Panc1 (cell line): ENCODE results near the gene DNAJC27. TPM values are rescaled to one million over a fixed set of nuclear protein-coding genes. Genes with fewer than 3 reads are reported as not detected.

Source experiments
- ATAC-seq: fragments of 200-7000 bp; cut with Tn5 transposase; 2 replicates; pipeline ENCODE4 v1.9.1; 2020; ENCODE audit warnings: mild to moderate bottlenecking, moderate library complexity
- BruUV-seq: library from RNA; stranded (reverse); fragments of 400-500 nt; replicated peaks from 2 replicates; lab custom pipeline; 2021; lab: Mats Ljungman, UMichigan
- CTCF ChIA-PET: fragments of 300-600 bp; sonication (Branson Sonifier 250); formaldehyde crosslinking; loops from one replicate; lab custom pipeline; 2022; ENCODE audit warnings: antibody characterized with exemption; lab: Charles Lee
- POLR2A ChIA-PET: fragments of 300-600 bp; sonication (Branson Sonifier 250); formaldehyde crosslinking; loops from one replicate; lab custom pipeline; 2022; ENCODE audit warnings: antibody characterized with exemption; lab: Charles Lee
- DNase-seq: peaks from one replicate; pipeline ENCODE4 v3.0.0-alpha.2; 2010; ENCODE audit warnings: low read depth, low spot score
- H3K27ac ChIP-seq: 2 replicates; pipeline ENCODE4 v1.5.1; 2011; ENCODE audit warnings: mild to moderate bottlenecking, low read length, inconsistent platforms
- H3K27me3 ChIP-seq: fragments of 200-500 bp; sonication (Bioruptor generic); 2 replicates; pipeline ENCODE4 v1.6.0; 2014; ENCODE audit warnings: low read length, inconsistent platforms; ENCODE audit not compliant: control insufficient read depth, insufficient read depth
- H3K36me3 ChIP-seq: fragments of 200-500 bp; sonication (Bioruptor generic); 2 replicates; pipeline ENCODE4 v1.5.1; 2014; ENCODE audit warnings: inconsistent platforms, mild to moderate bottlenecking, low read length, moderate library complexity; ENCODE audit not compliant: control insufficient read depth, insufficient read depth
- H3K4me1 ChIP-seq: 2 replicates; pipeline ENCODE4 v1.5.1; 2011; ENCODE audit warnings: inconsistent platforms, mild to moderate bottlenecking, low read length, moderate library complexity; ENCODE audit not compliant: control insufficient read depth, insufficient read depth
- H3K4me3 ChIP-seq, 2 experiments: 2 replicates each; pipeline ENCODE4 v1.5.1; 2011 to 2012; ENCODE audit warnings: low read depth in 2 of 2, low read length in 2 of 2, mild to moderate bottlenecking in 2 of 2, inconsistent platforms in 1 of 2, moderate library complexity in 1 of 2
- H3K9me3 ChIP-seq: fragments of 200-500 bp; sonication (Bioruptor generic); 2 replicates; pipeline ENCODE4 v1.5.1; 2014; ENCODE audit warnings: low read depth, mild to moderate bottlenecking, inconsistent platforms, low read length, moderate library complexity; ENCODE audit not compliant: control insufficient read depth, insufficient read depth
- CTCF ChIP-seq: fragments of 450-650 bp; IDR thresholded peaks from 2 replicates; pipeline ENCODE4 v1.5.1; 2017; ENCODE audit warnings: mild to moderate bottlenecking
- POLR2AphosphoS5 ChIP-seq: IDR thresholded peaks from 2 replicates; pipeline ENCODE4 v1.6.1; 2012; ENCODE audit warnings: mild to moderate bottlenecking, low read depth, low read length, moderate library complexity
- REST ChIP-seq, 2 experiments: IDR thresholded peaks; 2 replicates each; pipeline ENCODE4 v1.6.1; 2011 to 2012; ENCODE audit warnings: low read depth in 2 of 2, control low read depth in 1 of 2, low read length in 1 of 2, mild to moderate bottlenecking in 1 of 2, moderate library complexity in 1 of 2; ENCODE audit not compliant: insufficient read depth in 1 of 2
- SIN3A ChIP-seq: IDR thresholded peaks from 2 replicates; pipeline ENCODE4 v1.6.1; 2012; ENCODE audit warnings: low read depth, mild to moderate bottlenecking, low read length, moderate library complexity, borderline replicate concordance; ENCODE audit not compliant: insufficient read depth
- TCF7L2 ChIP-seq: IDR thresholded peaks from 2 replicates; pipeline ENCODE4 v1.6.1; 2011; ENCODE audit warnings: mild to moderate bottlenecking, low read depth, low read length, inconsistent platforms
- in situ Hi-C: cut with HindIII; loops from 2 replicates; pipeline ENCODE4 v1.10.0; 2016; ENCODE audit warnings: low sequenced_read_pairs, low pct_unique_long_range_greater_than_20kb
- intact Hi-C: fragments of 100-400 bp; cut with micrococcal nuclease; formaldehyde crosslinking; loops from one replicate; pipeline ENCODE4 v1.10.0; 2022; ENCODE audit not compliant: unreplicated experiment
- total RNA-seq: library from RNA; stranded (reverse); gene quantifications from one replicate; pipeline ENCODE4 v1.2.1, GENCODE V29; 2021; ENCODE audit not compliant: unreplicated experiment

DNAJC27 gene
- total RNA-seq, 1 experiment from 2014 or later = 4.9 TPM

- CTCF ChIA-PET = no interaction called here
- DNase-seq (no peak), ATAC-seq (no peak)
- Histone ChIP-seq H3K4me1 (no peaks in the 10 kb centered on the region), H3K36me3 (no peaks in the 10 kb centered on the region), H3K27me3 (no peaks in the 10 kb centered on the region), H3K4me3 (no peak overlapping the region), H3K27ac (no peak overlapping the region), H3K9me3 (peaks cover 8% of the 10 kb centered on the region; the same call in 1 of the 2 replicates)
- POLR2A ChIA-PET = no interaction called here
- no TSS peak for BruUV-seq
- TF ChIP-seq TCF7L2 = no peak
- intact Hi-C loops = no loop called here
- in situ Hi-C loops = no loop called here
Observed at GRCh38 chr2:24894750-24895149, 77.0 kb downstream of the DNAJC27 start.

- intact Hi-C loops (no loop called here), in situ Hi-C loops (no loop called here)
- ChIA-PET CTCF (no interaction called here), POLR2A (no interaction called here)
- no peaks in the 10 kb centered on the region for H3K27me3 ChIP-seq
- no peak for TF ChIP-seq REST (IDR thresholded peaks at IDR 0.05; ENCODE audit: insufficient read depth in 1 of 2, low read depth in 2 of 2, low read length in 1 of 2)
- no peak for TF ChIP-seq TCF7L2
- no peak for TF ChIP-seq CTCF
- no peak for TF ChIP-seq POLR2AphosphoS5
- TF ChIP-seq SIN3A = no peak
- peaks cover 8% of the 10 kb centered on the region; the same call in 1 of the 2 replicates for H3K9me3 ChIP-seq
- no peaks in the 10 kb centered on the region for H3K4me1 ChIP-seq
- H3K36me3 ChIP-seq = no peaks in the 10 kb centered on the region
- DNase-seq = no peak
- no peak overlapping the region for H3K4me3 ChIP-seq
- no peak overlapping the region for H3K27ac ChIP-seq
- no TSS peak for BruUV-seq
- ATAC-seq = no peak
Observed at GRCh38 chr2:24893934-24894333, 77.8 kb downstream of the DNAJC27 start.

Other genes with a start within 250 kb of the DNAJC27 start
- gene PTRHD1, start 178.6 kb downstream of the DNAJC27 start, total RNA-seq = 55.1 TPM
- 39.3 TPM for gene CENPO, start 178.5 kb downstream of the DNAJC27 start, total RNA-seq
- gene ADCY3, start 51.7 kb downstream of the DNAJC27 start, total RNA-seq = 34.1 TPM
- gene EFR3B, start 70.1 kb upstream of the DNAJC27 start, total RNA-seq = 8.9 TPM
- not detected for gene POMC, start 196.6 kb upstream of the DNAJC27 start, total RNA-seq